GM19239 (cell line): ENCODE data around the gene TSC1.
"Not testable (repeated sequence)": the region's sequence is repeated elsewhere in the genome, so short reads cannot be mapped to it uniquely, and the experiment has no call there.

Experiments
- DNase-seq: peaks from one replicate; pipeline ENCODE4 v3.0.0; 2011; ENCODE audit warnings: low spot score; ENCODE audit not compliant: insufficient read length
- FAIRE-seq: peaks from 2 replicates; lab custom pipeline; 2011; peaks lifted over from hg19 to GRCh38; lab: Jason Lieb, UNC

The TSC1 gene

DNA sequence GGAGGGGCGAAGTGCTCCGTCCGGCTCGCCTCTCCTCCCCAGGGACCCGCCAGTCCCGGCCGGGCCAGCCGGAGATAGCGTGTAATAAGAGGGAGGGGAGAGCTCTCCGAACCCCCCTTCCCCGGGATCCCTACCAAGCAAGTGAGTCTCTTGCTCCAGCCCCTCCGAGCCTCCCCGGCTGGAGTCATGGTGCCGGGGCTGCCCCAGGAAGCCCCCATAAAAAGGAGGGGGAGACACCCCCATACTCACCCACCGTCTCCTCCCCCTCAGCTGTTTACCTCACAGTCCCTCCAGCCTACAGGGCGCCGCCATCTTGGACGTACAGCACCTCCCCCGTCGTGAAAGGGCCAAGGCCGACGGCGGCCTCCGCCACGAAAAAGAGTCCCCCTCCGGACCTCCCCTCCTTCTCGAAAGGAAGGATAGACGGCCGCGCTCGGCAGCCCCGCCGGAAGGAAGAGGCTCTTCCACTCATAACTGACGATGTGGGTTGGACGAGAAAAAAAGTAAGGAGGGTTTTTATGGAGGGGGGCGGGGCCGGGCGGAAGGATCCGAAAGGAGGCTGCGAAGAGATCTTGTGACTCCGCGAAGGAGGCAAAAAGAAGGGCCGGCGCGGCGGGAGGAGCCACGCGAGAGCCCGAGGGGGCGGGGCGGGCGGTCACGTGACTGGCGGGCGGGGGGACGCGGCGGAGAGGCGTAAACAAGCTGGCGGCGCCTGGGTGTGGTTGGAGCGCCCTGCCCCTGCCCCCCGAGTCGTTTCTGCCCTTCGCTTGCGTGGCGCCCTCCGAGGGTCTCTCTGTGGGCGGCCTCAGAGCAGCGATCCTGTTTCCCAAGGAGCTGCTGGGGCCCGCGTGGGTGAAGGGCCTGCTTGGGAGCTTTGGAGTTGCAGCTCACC lies at the start of gene TSC1:
TSS of gene TSC1 (minus strand) at position 323 of the 892 bp plus-strand sequence. CDS start 15,744 bp downstream, outside the sequence.
- peak; percentile 82 for DNase-seq
- peak; percentile 67 for FAIRE-seq

DNA sequence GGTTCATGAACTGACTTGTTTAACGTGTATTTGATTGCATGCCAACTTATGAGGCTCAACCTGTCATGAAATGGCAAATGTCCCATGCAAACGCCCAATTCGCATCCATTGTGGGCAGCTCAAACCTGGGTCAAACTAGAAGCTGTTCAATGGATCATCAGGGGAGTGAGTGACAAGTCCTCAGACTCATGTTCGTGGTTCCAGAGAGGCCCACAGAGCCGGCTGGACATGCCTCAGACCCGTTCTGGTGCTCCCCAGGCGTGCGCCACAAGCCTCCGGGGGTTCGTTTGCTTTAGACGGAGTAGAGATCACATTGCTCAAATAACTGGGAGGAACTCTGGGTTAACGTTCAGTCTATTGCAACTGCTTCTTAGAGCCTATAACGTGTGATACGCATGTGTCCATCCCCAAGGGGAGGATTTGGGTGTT lies 49.1 kb upstream of the TSC1 start:
- FAIRE-seq (no peak), DNase-seq (no peak)

DNA sequence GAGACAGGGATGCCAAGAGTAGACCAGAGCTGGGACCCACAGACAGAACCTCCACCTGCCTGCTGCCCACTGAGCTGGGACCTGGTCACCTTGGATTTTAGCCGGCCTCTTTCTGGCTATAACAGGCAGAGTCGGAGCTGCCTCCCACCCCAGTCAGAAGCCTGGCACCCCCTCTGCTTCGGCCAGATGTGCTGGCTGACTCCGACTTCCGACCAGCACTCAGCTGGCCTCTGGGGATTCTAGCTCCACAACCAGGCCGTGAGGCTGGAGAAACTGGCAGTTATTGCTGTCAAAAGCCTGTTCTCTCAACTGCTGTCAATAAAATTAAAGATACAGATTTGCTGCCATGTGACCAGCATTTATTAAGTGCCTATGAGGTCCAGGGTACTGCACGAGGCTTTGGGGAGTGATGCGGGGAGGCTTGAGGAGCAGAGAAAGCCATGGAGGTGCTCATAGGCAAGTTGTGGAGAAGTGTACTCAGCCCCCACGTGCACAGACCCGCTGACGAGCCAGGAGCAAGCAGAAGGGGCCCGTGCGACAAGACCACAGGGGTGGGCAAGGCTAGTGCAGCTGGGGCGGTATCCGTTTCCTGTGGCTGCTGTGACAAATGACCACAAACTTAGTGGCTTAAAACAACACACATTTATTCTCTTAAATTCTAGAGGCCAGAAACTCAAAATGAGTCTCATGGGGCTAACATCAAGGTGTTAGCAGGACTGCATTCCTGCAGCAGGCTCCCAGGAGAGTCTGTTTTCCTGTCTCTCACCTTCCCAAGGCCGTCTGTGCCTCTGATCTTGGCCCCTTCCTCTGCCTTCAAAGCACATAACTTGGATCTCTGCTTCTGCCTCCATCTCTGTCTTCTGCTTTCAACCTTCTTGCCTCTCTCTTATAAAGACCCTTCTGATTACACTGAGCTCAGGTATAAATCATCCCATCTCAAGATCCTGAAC lies 47.2 kb upstream of the TSC1 start:
- no peak for DNase-seq
- FAIRE-seq = no peak

DNA sequence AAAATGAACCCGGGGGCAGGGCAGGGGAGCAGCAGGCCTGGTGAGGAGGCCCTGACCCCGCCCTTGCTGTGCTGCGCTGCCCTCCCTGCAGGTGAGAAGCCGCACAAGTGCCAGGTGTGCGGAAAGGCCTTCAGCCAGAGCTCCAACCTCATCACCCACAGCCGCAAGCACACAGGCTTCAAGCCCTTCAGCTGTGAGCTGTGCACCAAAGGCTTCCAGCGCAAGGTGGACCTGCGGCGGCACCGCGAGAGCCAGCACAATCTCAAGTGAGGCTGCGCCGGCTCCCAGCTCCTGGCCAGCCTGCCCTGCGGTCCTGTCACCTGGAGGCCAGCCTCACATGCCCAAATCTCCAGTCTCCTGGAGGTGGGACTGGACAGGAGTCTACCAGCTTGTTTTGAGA lies 46.4 kb upstream of the TSC1 start:
- DNase-seq (no peak), FAIRE-seq (no peak)

DNA sequence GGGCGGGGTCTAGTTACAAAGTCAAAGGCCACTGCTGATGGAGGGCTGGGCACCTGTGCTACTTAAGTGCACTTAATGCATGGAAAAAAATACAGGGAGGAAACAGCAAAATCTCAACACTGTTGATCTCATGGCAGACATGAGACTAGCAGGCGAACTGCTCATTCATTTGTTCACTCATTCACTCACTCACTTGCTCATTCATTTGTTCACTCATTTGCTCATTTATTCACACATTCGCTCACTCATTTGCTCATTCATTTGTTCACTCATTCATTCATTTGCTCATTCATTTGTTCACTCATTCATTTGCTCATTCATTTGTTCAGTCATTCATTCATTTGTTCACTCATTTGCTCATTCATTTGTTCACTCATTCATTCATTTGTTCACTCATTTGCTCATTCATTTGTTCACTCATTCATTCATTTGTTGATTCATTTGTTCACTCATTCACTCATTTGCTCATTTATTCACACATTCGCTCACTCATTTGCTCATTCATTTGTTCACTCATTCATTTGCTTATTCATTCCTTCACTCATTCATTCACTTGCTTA lies 45.7 kb upstream of the TSC1 start:
- DNase-seq, FAIRE-seq: not testable (repeated sequence)

DNA sequence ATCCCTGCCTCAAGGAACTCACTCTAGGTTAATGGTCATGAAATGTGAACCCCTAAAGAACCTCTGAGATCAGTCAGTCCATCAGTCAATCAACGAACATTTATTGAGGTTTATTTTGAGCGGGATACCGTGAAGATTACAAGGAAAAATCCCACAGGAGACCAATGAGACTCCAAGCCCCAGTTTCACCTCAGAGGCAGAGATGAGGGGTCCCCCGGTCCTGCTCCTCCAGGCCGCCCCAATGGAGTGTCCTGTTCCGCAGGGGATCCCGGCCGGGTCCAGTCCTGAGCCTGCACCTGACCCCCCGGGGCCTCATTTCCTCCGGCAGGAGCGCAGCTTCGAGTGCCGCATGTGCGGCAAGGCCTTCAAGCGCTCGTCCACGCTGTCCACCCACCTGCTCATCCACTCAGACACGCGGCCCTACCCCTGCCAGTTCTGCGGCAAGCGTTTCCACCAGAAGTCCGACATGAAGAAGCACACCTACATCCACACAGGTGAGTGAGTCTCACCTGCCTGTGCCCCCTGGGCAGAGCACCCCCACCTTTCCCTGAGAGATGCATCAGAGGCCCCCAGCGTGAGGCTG lies 45.1 kb upstream of the TSC1 start:
- FAIRE-seq (no peak), DNase-seq (no peak)

DNA sequence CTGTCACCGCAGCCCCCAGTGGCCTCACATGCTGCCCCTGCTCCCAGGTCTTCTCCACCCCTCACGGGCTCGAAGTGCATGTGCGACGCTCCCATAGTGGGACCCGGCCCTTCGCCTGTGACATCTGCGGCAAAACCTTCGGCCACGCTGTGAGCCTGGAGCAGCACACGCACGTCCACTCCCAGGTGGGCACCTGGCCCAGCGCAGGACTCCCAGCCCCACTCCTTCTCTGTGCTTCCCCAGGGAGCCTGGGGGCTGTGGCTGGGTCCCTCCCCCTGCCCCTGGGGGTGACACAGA lies 44.5 kb upstream of the TSC1 start:
- no peak for DNase-seq

DNA sequence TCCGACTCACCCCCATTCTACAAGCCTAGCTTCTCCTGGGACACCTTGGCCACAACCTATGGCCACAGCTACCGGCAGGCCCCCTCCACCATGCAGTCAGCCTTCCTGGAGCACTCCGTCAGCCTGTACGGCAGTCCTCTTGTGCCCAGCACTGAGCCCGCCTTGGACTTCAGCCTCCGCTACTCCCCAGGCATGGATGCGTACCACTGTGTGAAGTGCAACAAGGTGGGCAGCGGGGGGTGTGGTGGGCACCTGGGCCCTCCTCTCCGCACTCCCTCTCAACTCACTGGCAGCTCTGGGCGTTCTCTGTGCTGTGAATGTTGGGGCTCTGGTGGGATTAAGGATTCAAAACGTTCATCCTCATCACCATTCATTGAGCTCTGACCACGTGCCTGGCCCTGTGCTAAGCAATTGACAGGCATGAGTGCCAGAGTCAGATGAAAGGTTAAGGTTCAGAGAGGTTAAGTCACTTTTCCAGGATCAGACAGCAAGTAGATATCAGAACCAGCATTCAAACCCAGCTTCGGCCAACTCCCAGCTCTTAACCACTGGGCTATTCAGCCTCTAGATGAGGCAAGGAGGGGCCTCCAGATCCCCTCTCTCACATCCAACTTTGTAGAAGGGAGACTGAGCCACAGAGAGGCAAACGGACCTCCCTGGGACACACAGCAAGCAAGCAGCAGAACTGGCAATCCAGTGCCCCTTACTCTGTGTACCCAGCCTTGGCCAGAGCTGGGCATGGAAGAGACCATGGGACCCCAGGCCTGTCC lies 44.0 kb upstream of the TSC1 start:
- DNase-seq (no peak), FAIRE-seq (no peak)

More for the DNA sequence above, 44.5 kb upstream of the TSC1 start:
- FAIRE-seq = no peak

DNA sequence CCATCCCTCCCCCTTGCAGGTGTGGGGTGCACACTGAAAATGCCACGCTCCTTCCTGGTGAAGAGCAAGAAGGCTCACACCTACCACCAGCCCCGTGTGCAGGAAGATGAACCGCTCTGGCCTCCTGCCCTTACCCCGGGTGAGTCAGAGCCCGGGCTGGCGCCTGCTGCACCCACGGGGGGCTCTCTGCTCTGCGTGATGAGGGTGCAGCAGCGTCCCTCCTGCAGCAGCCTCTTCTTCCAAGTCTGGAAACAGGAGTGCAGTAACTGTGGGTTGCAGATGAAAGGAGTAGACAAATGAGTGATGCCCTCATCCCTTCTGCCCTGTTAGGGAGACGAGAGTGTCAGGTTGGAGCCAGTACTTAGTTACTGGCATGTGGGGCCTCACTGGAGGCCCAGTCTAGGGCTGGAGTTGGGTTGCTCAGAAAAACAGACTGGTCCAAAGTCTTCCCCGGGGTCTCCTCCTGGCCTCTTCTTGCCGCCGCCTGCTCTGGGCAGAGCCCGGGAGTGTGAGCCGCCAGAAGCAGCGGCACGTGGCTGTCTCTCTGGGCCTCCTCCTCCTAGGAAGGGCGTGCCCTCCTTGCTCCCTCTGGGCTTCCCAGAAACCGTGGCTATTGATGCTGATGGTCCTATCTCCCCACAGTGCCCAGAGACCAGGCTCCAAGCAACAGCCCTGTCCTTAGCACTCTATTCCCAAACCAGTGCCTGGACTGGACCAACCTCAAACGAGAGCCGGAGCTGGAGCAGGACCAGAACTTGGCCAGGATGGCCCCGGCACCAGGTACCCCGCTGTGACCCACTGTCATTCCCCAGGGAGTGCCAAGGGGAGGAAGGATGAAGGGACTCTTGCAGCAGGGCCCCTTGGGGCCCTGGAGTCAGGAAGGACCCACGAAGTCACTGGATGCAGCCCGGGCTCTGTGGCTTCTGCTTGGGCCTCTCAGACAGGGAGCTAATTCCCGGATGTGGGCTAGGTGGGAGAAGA lies 42.5 kb upstream of the TSC1 start:
- DNase-seq (no peak), FAIRE-seq (no peak)

DNA sequence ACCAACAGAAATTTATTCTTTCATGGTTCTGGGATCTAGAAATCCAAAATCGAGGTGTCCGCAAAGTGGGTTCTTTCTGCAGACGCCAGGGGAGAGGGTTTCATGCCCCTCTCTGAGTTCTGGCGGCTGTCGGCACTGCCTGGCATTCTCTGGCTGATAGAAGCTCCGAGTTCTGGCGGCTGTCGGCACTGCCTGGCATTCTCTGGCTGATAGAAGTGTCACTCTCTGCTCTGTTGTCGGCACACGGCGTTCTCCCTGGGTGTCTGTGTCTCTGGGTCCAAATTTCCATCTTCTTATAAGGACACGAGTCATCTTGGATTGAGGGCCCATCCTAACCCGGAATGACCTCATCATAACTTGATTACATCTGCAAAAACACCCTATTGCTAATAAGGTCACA lies 41.7 kb upstream of the TSC1 start:
- no peak for FAIRE-seq
- no peak for DNase-seq

DNA sequence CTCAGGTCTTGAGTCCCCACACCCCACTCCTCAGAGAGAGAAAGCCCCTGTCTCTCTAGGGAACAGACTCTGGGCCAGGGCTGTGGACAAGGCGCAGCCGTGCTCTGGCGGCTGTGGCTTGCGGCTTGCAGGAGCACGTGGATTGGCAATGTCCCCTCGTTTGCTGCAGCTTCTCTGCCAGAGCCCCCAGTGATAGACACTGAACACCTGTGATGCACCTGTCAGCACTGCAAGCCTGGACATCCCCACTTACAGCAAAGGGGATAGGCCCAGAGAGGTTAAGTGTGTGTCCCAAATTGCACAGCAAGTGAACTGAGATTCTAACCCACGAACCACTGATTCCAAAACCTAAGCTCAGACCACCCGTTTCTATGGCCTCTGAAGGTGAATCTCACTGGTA lies 41.1 kb upstream of the TSC1 start:
- DNase-seq (no peak), FAIRE-seq (no peak)

DNA sequence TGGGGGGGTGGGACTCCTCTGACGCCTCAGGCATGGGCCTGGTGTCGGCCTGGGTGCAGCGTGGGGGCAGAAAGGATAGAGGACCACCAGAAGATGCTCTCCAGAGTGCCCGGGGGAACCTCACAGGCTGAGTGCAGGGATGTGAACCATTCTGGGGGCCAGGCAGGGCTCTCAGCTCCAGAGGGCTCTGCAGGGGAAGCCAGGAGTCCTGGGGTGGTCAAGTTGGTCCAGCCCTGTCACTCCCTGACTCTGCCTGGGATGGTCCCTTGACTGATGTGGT lies 40.6 kb upstream of the TSC1 start:
- no peak for DNase-seq
- FAIRE-seq = no peak

DNA sequence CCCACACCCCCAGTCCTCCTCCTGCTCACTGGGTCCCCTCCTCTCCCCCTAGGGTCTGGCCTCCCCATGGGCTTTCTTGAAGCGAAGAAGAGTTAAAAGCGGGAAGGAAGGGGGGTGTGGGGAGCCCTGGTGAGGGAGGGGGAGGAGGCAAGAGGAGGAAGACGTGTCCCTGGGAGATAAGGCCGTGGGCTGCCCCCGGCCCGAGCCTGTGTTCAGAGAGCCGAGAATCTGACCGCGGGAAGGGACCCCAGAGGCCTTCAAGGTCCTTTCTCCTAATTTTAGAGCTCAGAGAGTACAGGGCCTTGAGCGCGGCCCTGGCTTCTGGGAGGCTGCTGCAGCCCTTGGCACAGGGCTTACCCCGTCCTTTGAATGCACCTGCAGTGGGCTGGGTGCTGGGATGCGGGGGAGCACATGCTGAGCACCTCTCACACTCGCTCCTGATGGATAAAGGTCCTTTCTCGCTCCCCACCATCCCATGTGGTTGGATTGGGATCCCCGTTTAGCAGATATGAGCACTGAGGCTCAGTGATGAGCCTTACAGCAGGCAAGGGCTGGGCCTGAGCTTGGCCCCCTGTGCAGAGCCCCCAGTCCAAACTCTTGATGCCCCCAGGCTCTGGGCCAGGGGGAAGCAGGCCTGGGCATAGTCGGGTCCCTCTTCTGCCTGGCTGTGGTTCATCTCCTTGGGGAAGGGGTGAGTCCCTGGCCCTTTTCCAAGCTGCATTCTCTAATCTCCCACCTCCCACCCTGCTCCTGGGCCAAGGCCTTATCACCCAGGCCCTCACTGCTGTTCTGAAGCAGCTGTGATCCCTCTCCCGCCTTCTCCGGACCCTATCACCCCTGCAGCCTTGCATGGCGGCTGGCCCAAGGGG lies 40.0 kb upstream of the TSC1 start:
- DNase-seq = no peak

DNA sequence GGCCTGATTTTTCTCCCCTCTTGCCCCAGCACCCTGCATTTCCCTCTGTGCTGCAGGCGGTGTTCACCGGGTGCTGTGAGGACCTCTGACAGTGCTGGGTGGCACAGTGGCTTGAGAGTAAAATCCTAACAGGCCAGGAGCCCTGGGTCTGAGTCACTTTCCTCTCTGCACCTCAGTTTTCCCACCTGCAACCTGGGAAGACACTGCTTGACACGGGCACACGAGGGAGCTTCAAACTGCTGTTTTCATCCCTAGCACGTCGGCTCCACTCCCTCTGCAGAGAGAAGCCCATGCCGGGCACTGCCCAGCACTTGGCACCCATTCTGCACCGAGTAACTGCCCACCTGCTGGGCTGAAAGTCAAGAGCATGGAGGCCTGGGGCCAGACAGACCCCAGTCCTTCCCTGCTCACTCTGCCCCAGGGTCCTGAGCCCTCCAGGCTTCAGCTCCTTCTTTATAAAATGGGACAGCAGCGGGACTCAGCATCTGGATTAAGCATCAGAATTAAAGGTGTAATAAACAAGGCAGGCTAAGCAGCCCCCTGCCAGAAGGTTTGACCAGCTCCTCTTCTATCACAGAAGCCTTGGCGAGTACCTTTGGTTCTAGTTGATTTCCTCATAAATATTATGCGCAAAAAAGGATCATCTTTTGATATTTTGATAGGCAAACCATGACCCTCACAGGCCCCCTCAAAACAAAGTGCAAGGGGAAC lies 39.2 kb upstream of the TSC1 start:
- no peak for FAIRE-seq

More for the DNA sequence above, 40.0 kb upstream of the TSC1 start:
- no peak for FAIRE-seq

DNA sequence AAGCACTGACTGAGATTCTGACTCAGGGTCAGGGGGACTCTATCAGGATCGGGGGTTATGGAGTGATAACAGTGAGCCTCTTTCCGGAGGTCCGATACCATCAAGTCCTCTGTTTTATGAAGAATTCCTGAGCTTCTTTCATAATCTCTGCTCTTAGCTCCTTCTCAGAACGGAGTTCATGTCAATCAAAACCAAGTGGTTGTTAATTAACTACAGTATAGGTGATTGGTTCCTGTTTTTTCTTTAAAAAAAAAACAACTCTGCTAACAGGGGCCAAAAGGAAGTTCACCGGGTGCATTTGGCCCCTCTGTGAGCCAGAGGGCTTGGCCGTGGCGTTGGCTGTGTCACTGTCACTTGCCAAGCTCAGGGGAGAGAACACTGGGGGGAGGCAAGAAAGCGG lies 38.0 kb upstream of the TSC1 start:
- DNase-seq (peak; percentile 65), FAIRE-seq (peak; percentile 82)

More for the DNA sequence above, 39.2 kb upstream of the TSC1 start:
- no peak for DNase-seq

DNA sequence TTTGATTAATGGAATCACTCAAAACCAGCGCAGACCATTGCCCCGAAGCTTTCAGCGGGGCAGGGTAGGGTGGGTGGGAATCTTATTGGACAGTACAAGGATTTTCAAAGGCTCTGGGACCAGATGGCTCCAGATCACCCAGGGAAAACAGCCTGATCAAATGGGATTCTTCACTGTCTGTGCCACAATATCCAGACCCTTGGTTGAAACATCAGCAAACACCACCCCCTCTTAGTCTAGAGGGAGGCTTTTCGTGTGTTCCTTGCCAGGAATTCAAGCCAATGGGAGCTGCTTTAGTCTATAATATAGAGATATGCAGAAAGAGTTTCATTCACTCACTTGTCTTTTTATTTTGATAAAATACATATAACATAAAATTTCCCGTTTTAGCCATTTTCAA lies 35.7 kb upstream of the TSC1 start:
- no peak for FAIRE-seq

DNA sequence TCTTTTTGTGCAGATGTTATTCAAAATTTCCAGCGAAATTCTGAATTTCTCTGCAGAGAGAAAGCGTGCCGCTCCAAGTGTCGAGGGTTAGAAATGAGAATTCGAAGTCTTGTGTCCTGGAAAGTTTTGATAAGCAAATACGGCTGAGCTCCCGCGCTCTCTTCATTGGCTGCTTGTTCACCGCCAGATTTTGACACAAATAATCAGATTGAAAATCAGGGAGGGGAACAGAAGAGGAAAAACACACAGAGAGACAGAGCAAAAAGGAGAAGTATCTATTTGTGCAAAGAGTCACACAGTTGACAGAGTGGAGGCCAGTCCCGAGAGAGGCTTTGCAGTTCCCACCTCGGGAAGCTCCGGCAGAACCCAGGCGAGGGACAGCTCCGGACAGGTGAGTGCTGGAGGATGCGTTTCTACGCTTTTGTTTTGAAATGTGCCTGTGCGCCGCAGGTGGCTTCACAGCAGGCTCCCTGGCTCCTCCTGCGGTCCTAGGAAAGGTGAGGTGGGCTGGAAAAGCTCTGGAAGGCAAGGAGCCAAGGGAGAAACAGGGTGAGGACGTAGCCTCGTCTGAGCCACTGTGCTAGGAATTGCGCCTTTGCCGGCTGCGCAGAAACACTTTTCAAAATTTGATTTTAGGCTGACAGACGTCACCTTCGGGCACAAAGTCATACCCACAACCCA lies 34.2 kb upstream of the TSC1 start, which contains the start of gene GFI1B:
TSS of gene GFI1B (plus strand) at position 244 of the 681 bp plus-strand sequence. CDS start 7,985 bp downstream, outside the sequence.
- DNase-seq = no peak
- no peak for FAIRE-seq

More for the DNA sequence above, 35.7 kb upstream of the TSC1 start:
- DNase-seq = no peak
